Transverse colon (tissue), 3 donors: ENCODE results near the gene PANX2.

Experiments used
- CTCF ChIP-seq, 5 experiments: fragments of 200-600 bp in 3 of 5; fragments of 450-650 bp in 2 of 5; sonication (generic) in 3 of 5; IDR thresholded peaks; 1 replicate in 2 of 5; 2 replicates in 3 of 5; pipeline ENCODE4 v1.5.1; 2016 to 2017; ENCODE audit warnings: antibody characterized with exemption in 5 of 5, inconsistent platforms in 3 of 5, mild to moderate bottlenecking in 2 of 5, moderate library complexity in 1 of 5
- EP300 ChIP-seq: sonication (generic); formaldehyde crosslinking; IDR thresholded peaks from one replicate; pipeline ENCODE4 v1.6.1; 2017; ENCODE audit warnings: antibody characterized with exemption, low read depth
- POLR2A ChIP-seq: fragments of 450-650 bp; IDR thresholded peaks from one replicate; pipeline ENCODE4 v1.6.1; 2016; ENCODE audit warnings: antibody characterized with exemption, mild to moderate bottlenecking, moderate library complexity

GRCh38 chr22:50153756-50154140, 16.8 kb upstream of the PANX2 start:
- TF ChIP-seq CTCF (IDR thresholded peaks at IDR 0.05) (no peak), EP300 (no peak), POLR2A (no peak)
